ENCODE results near the gene HSPBP1. TPM values are rescaled to one million over a fixed set of nuclear protein-coding genes. Genes with fewer than 3 reads are reported as not detected.

Gene HSPBP1
- total RNA-seq, 1 experiment from 2014 or later: 63.0 TPM

DNA sequence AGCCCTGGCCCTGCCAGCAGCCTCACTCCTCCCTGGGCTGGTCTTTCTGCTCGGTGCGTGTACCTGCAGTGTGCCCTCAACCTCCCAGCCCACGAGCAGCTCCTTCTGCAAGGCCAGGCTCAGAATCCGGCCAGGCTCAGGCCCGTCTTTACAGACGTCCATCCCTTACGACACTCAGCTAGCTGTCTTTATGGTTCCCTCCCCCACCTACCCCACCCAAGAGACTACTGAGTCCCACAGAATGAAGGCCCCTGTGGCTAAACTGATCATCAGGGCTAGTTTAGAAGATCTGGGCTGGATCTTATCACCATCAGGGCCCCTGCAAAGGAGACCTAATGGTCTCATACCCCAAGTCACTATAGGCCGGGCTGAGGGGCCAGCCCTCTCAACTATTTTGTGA is 34.5 kb upstream of the HSPBP1 start:
- Histone ChIP-seq H3K36me3 (ENCODE audit: control insufficient read depth in 1 of 2, insufficient read depth in 2 of 2, low read length in 2 of 2) (peaks cover 0 to 2% of the 10 kb centered on the region in 2 experiments; a peak in 2 of 4 replicates), H3K4me1 (ENCODE audit: control insufficient read depth in 1 of 2, insufficient read depth in 2 of 2, low read length in 2 of 2) (no peaks in the 10 kb centered on the region), H3K9me2 (ENCODE audit: insufficient read depth) (no peaks in the 10 kb centered on the region), H3K4me3 (replicated peaks in 1 of 2; ENCODE audit: low read depth in 1 of 2, low read length in 2 of 2) (no peak overlapping the region), H4K20me1 (ENCODE audit: insufficient read depth) (no peaks in the 10 kb centered on the region), H3K9ac (ENCODE audit: low read length) (no peak overlapping the region), H3K27ac (ENCODE audit: low read depth, low read length) (no peak overlapping the region), H3K4me2 (ENCODE audit: low read length) (no peak overlapping the region), H3K27me3 (ENCODE audit: insufficient read depth, low read length) (no peaks in the 10 kb centered on the region), H2AFZ (ENCODE audit: low read depth, low read length, poor library complexity, severe bottlenecking) (no peak overlapping the region), H3K9me3 (ENCODE audit: control insufficient read depth in 1 of 2, insufficient read depth in 1 of 2, low read depth in 1 of 2, low read length in 2 of 2) (no peaks in the 10 kb centered on the region), H3K79me2 (ENCODE audit: insufficient read depth, low read length) (no peaks in the 10 kb centered on the region)
- intact Hi-C loops (cut with micrococcal nuclease): no loop called here
- RAD21 ChIA-PET (ENCODE audit: low non-redundant PET in 1 of 2, low total read pairs in 2 of 2, uncharacterized antibody in 2 of 2, unreplicated experiment in 2 of 2): no interaction called here
- DNase-seq (ENCODE audit: low read depth, low spot score): no peak
- TSS peak; percentile 22 for BruUV-seq (replicated peaks)
- CTCF ChIA-PET: no interaction called here
- POLR2A ChIA-PET: interaction anchor here (0.7 kb wide), 1 partner anchor 54 kb away, joined by 3 read pairs; no protein-coding TSS in a partner anchor
- no peak for ATAC-seq
- TF ChIP-seq SRF (IDR thresholded peaks at IDR 0.05; ENCODE audit: low read depth) (no peak), JUND (IDR thresholded peaks at IDR 0.05) (no peak), EGR1 (IDR thresholded peaks at IDR 0.05; ENCODE audit: low read depth) (no peak), POLR2AphosphoS5 (IDR thresholded peaks at IDR 0.05; ENCODE audit: low read depth, low read length) (no peak), CBX3 (IDR thresholded peaks at IDR 0.05; ENCODE audit: low read depth) (no peak), EZH2 (IDR thresholded peaks at IDR 0.05) (no peak)
- TF ChIP-seq, protein P1, sequence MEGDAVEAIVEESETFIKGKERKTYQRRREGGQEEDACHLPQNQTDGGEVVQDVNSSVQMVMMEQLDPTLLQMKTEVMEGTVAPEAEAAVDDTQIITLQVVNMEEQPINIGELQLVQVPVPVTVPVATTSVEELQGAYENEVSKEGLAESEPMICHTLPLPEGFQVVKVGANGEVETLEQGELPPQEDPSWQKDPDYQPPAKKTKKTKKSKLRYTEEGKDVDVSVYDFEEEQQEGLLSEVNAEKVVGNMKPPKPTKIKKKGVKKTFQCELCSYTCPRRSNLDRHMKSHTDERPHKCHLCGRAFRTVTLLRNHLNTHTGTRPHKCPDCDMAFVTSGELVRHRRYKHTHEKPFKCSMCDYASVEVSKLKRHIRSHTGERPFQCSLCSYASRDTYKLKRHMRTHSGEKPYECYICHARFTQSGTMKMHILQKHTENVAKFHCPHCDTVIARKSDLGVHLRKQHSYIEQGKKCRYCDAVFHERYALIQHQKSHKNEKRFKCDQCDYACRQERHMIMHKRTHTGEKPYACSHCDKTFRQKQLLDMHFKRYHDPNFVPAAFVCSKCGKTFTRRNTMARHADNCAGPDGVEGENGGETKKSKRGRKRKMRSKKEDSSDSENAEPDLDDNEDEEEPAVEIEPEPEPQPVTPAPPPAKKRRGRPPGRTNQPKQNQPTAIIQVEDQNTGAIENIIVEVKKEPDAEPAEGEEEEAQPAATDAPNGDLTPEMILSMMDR (IDR thresholded peaks at IDR 0.05 in 2 of 3, conservative IDR thresholded peaks at IDR 0.05 in 1 of 3; ENCODE audit: borderline replicate concordance in 1 of 3, insufficient read depth in 1 of 3, low read depth in 2 of 3, low read length in 2 of 3): no peak
